Stimulated activated naive CD8-positive, alpha-beta T cell treated with anti-CD3 and anti-CD28 coated beads, Interleukin-15, Interleukin-2, amounts not matched to agents 100 ng/mL and 50 ng/mL, for 24 hours (primary cell): ENCODE results near the gene PAPPA2.

ENCODE experiments used
- H3K27ac Mint-ChIP-seq: one replicate; pipeline ENCODE4 v1.8.0; 2021; ENCODE audit warnings: mild to moderate bottlenecking, mixed read lengths
- H3K27me3 Mint-ChIP-seq: one replicate; pipeline ENCODE4 v1.8.0; 2021; ENCODE audit warnings: mixed read lengths
- H3K36me3 Mint-ChIP-seq: one replicate; pipeline ENCODE4 v1.8.0; 2021; ENCODE audit warnings: low read depth, mixed read lengths
- H3K4me1 Mint-ChIP-seq: one replicate; pipeline ENCODE4 v1.8.0; 2021; ENCODE audit warnings: low read depth, mixed read lengths
- H3K4me3 Mint-ChIP-seq: one replicate; pipeline ENCODE4 v1.8.0; 2021; ENCODE audit warnings: mild to moderate bottlenecking, mixed read lengths
- H3K9me3 Mint-ChIP-seq: one replicate; pipeline ENCODE4 v1.8.0; 2021; ENCODE audit warnings: mixed read lengths

Gene PAPPA2

GRCh38 chr1:176469450-176470010 is 6.6 kb downstream of the PAPPA2 start:
- Mint-ChIP-seq H3K36me3 (no peaks in the 10 kb centered on the region), H3K4me1 (no peaks in the 10 kb centered on the region), H3K27ac (no peak overlapping the region), H3K9me3 (no peaks in the 10 kb centered on the region), H3K4me3 (no peak overlapping the region), H3K27me3 (no peaks in the 10 kb centered on the region)

- H3K27me3 Mint-ChIP-seq = peaks cover 3% of the 10 kb centered on the region
- H3K9me3 Mint-ChIP-seq = no peaks in the 10 kb centered on the region
- no peak overlapping the region for H3K27ac Mint-ChIP-seq
- H3K4me1 Mint-ChIP-seq = no peaks in the 10 kb centered on the region
- H3K4me3 Mint-ChIP-seq = no peak overlapping the region
- no peaks in the 10 kb centered on the region for H3K36me3 Mint-ChIP-seq
These were observed 8.6 kb downstream of the PAPPA2 start for GRCh38 chr1:176471338-176472121.

GRCh38 chr1:176479971-176480370 is 17.0 kb downstream of the PAPPA2 start:
- H3K9me3 Mint-ChIP-seq = peaks cover 5% of the 10 kb centered on the region
- H3K4me3 Mint-ChIP-seq = no peak overlapping the region
- no peaks in the 10 kb centered on the region for H3K4me1 Mint-ChIP-seq
- no peak overlapping the region for H3K27ac Mint-ChIP-seq
- peaks cover 11% of the 10 kb centered on the region for H3K27me3 Mint-ChIP-seq
- H3K36me3 Mint-ChIP-seq = no peaks in the 10 kb centered on the region

- Mint-ChIP-seq H3K27ac (no peak overlapping the region), H3K9me3 (peaks cover 5% of the 10 kb centered on the region), H3K4me1 (no peaks in the 10 kb centered on the region), H3K27me3 (peaks cover 8% of the 10 kb centered on the region), H3K36me3 (no peaks in the 10 kb centered on the region), H3K4me3 (no peak overlapping the region)
These were observed 17.8 kb downstream of the PAPPA2 start for GRCh38 chr1:176480750-176481149.

GRCh38 chr1:176485083-176485482 is 22.1 kb downstream of the PAPPA2 start:
- peaks cover 8% of the 10 kb centered on the region for H3K27me3 Mint-ChIP-seq
- peaks cover 5% of the 10 kb centered on the region for H3K9me3 Mint-ChIP-seq
- no peak overlapping the region for H3K27ac Mint-ChIP-seq
- H3K4me1 Mint-ChIP-seq = no peaks in the 10 kb centered on the region
- no peaks in the 10 kb centered on the region for H3K36me3 Mint-ChIP-seq
- H3K4me3 Mint-ChIP-seq = no peak overlapping the region

- Mint-ChIP-seq H3K36me3 (no peaks in the 10 kb centered on the region), H3K27ac (no peak overlapping the region), H3K4me1 (no peaks in the 10 kb centered on the region), H3K4me3 (no peak overlapping the region), H3K27me3 (no peaks in the 10 kb centered on the region), H3K9me3 (no peaks in the 10 kb centered on the region)
These were observed 31.5 kb downstream of the PAPPA2 start for GRCh38 chr1:176494436-176494835.

- H3K9me3 Mint-ChIP-seq = no peaks in the 10 kb centered on the region
- no peaks in the 10 kb centered on the region for H3K36me3 Mint-ChIP-seq
- no peaks in the 10 kb centered on the region for H3K4me1 Mint-ChIP-seq
- peaks cover 3% of the 10 kb centered on the region for H3K27me3 Mint-ChIP-seq
- no peak overlapping the region for H3K27ac Mint-ChIP-seq
- H3K4me3 Mint-ChIP-seq = no peak overlapping the region
These were observed 36.7 kb downstream of the PAPPA2 start for GRCh38 chr1:176499671-176500070.

GRCh38 chr1:176501599-176501998 is 38.6 kb downstream of the PAPPA2 start:
- Mint-ChIP-seq H3K27ac (no peak overlapping the region), H3K4me1 (no peaks in the 10 kb centered on the region), H3K4me3 (no peak overlapping the region), H3K36me3 (no peaks in the 10 kb centered on the region), H3K27me3 (peaks cover 3% of the 10 kb centered on the region), H3K9me3 (no peaks in the 10 kb centered on the region)

- Mint-ChIP-seq H3K36me3 (no peaks in the 10 kb centered on the region), H3K9me3 (no peaks in the 10 kb centered on the region)
These were observed 42.0 kb downstream of the PAPPA2 start for GRCh38 chr1:176504848-176505553.

GRCh38 chr1:176512966-176513365 is 50.0 kb downstream of the PAPPA2 start:
- no peak overlapping the region for H3K27ac Mint-ChIP-seq
- H3K4me3 Mint-ChIP-seq = no peak overlapping the region

More at GRCh38 chr1:176504848-176505553, 42.0 kb downstream of the PAPPA2 start:
- Mint-ChIP-seq H3K27me3 (peaks cover 3% of the 10 kb centered on the region), H3K27ac (no peak overlapping the region), H3K4me3 (no peak overlapping the region), H3K4me1 (no peaks in the 10 kb centered on the region)

GRCh38 chr1:176515310-176515709 is 52.3 kb downstream of the PAPPA2 start:
- Mint-ChIP-seq H3K4me3 (no peak overlapping the region), H3K36me3 (no peaks in the 10 kb centered on the region), H3K9me3 (peaks cover 9% of the 10 kb centered on the region), H3K4me1 (no peaks in the 10 kb centered on the region), H3K27me3 (no peaks in the 10 kb centered on the region), H3K27ac (no peak overlapping the region)

More at GRCh38 chr1:176512966-176513365, 50.0 kb downstream of the PAPPA2 start:
- peaks cover 9% of the 10 kb centered on the region for H3K9me3 Mint-ChIP-seq
- H3K4me1 Mint-ChIP-seq = no peaks in the 10 kb centered on the region
- H3K36me3 Mint-ChIP-seq = no peaks in the 10 kb centered on the region
- H3K27me3 Mint-ChIP-seq = no peaks in the 10 kb centered on the region

GRCh38 chr1:176517484-176517883 is 54.5 kb downstream of the PAPPA2 start:
- peaks cover 12% of the 10 kb centered on the region for H3K9me3 Mint-ChIP-seq
- H3K27ac Mint-ChIP-seq = no peak overlapping the region
- no peaks in the 10 kb centered on the region for H3K4me1 Mint-ChIP-seq
- no peaks in the 10 kb centered on the region for H3K27me3 Mint-ChIP-seq
- no peak overlapping the region for H3K4me3 Mint-ChIP-seq
- H3K36me3 Mint-ChIP-seq = no peaks in the 10 kb centered on the region

- Mint-ChIP-seq H3K9me3 (peaks cover 7% of the 10 kb centered on the region), H3K4me3 (no peak overlapping the region), H3K4me1 (no peaks in the 10 kb centered on the region), H3K36me3 (no peaks in the 10 kb centered on the region), H3K27ac (no peak overlapping the region), H3K27me3 (no peaks in the 10 kb centered on the region)
These were observed 58.2 kb downstream of the PAPPA2 start for GRCh38 chr1:176521211-176521610.

GRCh38 chr1:176522310-176522845 is 59.4 kb downstream of the PAPPA2 start:
- no peak overlapping the region for H3K27ac Mint-ChIP-seq
- no peak overlapping the region for H3K4me3 Mint-ChIP-seq
- no peaks in the 10 kb centered on the region for H3K27me3 Mint-ChIP-seq
- H3K4me1 Mint-ChIP-seq = no peaks in the 10 kb centered on the region
- no peaks in the 10 kb centered on the region for H3K36me3 Mint-ChIP-seq
- H3K9me3 Mint-ChIP-seq = peaks cover 7% of the 10 kb centered on the region
